Gastrocnemius medialis (tissue), 4 donors: ENCODE measurements around the gene RARG. TPM values are rescaled to one million over a fixed set of nuclear protein-coding genes. Genes with fewer than 3 reads are reported as not detected.
A peak's percentile ranks its signal among the peaks of the same experiment; 100 is the strongest.

Experiments
- ATAC-seq, 2 donors: fragments of 150-250 bp; one replicate each; pipeline ENCODE4 v1.9.1; 2016
- DNase-seq, 2 donors: peaks; one replicate each; pipeline ENCODE4 v3.0.0-alpha.2; 2019
- H3K27ac ChIP-seq, 4 donors: fragments of 200-600 bp; sonication (generic); 1 replicate in 1 of 4; 2 replicates in 3 of 4; pipeline ENCODE4 v1.5.1; 2016 to 2018; ENCODE audit warnings: mild to moderate bottlenecking in 2 of 4, moderate library complexity in 1 of 4
- H3K27me3 ChIP-seq, 3 donors: fragments of 200-600 bp; sonication (generic) in 2 of 3; 1 replicate in 1 of 3; 2 replicates in 2 of 3; pipeline versions ENCODE4 v1.5.1 to v1.6.0; 2016 to 2019; ENCODE audit warnings: mild to moderate bottlenecking in 1 of 3, moderate library complexity in 1 of 3
- H3K36me3 ChIP-seq, 2 donors: fragments of 200-600 bp; sonication (generic) in 1 of 2; one replicate each; pipeline ENCODE4 v1.5.1; 2017 to 2018
- H3K4me1 ChIP-seq, 2 donors: fragments of 200-600 bp; sonication (generic) in 1 of 2; one replicate each; pipeline ENCODE4 v1.5.1; 2016 to 2017; ENCODE audit warnings: mild to moderate bottlenecking in 2 of 2
- H3K4me3 ChIP-seq, 4 donors: fragments of 200-600 bp; sonication (generic) in 3 of 4; 1 replicate in 1 of 4; 2 replicates in 3 of 4; pipeline ENCODE4 v1.5.1; 2016 to 2019; ENCODE audit warnings: mild to moderate bottlenecking in 2 of 4
- H3K9me3 ChIP-seq, 3 donors: fragments of 200-600 bp; sonication (generic) in 2 of 3; 1 replicate in 1 of 3; 2 replicates in 2 of 3; pipeline ENCODE4 v1.5.1; 2016 to 2019
- CTCF ChIP-seq, 5 experiments: fragments of 450-650 bp in 3 of 5; fragments of 200-600 bp in 2 of 5; sonication (generic) in 2 of 5; IDR thresholded peaks in 4 of 5; conservative IDR thresholded peaks in 1 of 5; 1 replicate in 4 of 5; 2 replicates in 1 of 5; pipeline ENCODE4 v1.5.1; 2016 to 2019; ENCODE audit warnings: antibody characterized with exemption in 5 of 5, mild to moderate bottlenecking in 3 of 5, moderate library complexity in 3 of 5
- POLR2A ChIP-seq, 2 donors: fragments of 450-650 bp; IDR thresholded peaks; one replicate each; pipeline ENCODE4 v1.6.1; 2017; ENCODE audit warnings: antibody characterized with exemption in 2 of 2, mild to moderate bottlenecking in 2 of 2, moderate library complexity in 2 of 2
- in situ Hi-C, 4 donors: fragments of 200-750 bp; cut with MboI; loops; one replicate each; pipeline versions ENCODE4 v1.15.0 to v1.8.0; 2017; ENCODE audit warnings: low sequenced_read_pairs in 4 of 4
- intact Hi-C: fragments of 100-400 bp; cut with DNase I; formaldehyde crosslinking; loops from one replicate; pipeline ENCODE4 v1.15.1; 2023; ENCODE audit warnings: low total_unique reads
- total RNA-seq, 4 donors: library from RNA; depleted of rRNA; stranded (reverse); fragments of >200 nt; gene quantifications; one replicate each; pipeline versions ENCODE4 v1.1.0 to v1.2.3, GENCODE V29; 2016

Gene RARG
- total RNA-seq, 4 donors from 2014 or later: 4.2 to 5.8 (median 4.9) TPM

DNA sequence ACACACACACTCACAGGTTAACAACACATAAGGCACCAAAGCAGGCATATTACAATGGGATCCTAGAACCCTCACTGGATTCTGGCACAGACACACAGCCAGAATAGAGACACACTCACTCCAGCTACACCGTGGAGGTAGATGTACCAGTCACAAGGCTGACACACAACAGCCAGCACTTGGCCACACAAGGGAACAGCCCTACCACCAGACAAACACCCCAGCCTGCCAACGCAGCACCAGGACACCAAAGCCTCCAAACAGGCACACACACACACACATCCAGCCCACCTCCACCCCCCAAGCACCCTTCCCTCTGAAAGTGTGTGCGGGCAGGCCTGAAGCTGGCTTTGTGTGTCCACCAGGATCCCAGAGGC, 14.1 kb downstream of the RARG start:
- no peak for TF ChIP-seq POLR2A (IDR thresholded peaks at IDR 0.05)
- no peak for TF ChIP-seq CTCF (IDR thresholded peaks at IDR 0.05 in 4 of 5, conservative IDR thresholded peaks at IDR 0.05 in 1 of 5)
- Histone ChIP-seq H3K27ac (peak overlapping the region; percentile 98 to 100 (median 98)), H3K36me3 (no peaks in the 10 kb centered on the region), H3K9me3 (no peaks in the 10 kb centered on the region), H3K27me3 (no peaks in the 10 kb centered on the region), H3K4me1 (peaks cover 52 to 61% of the 10 kb centered on the region in 2 donors), H3K4me3 (peak overlapping the region; percentile 74 to 83 (median 75))
- ATAC-seq: no peak
- intact Hi-C loops: loop anchor here (5.0 kb wide), 1 partner anchor 284 kb away; the partner anchor contains the start of gene TARBP2
- DNase-seq: no peak
- in situ Hi-C loops: loop anchor here in 2 of 4 donors (10.0 kb wide), 2 partner anchors 67 to 127 kb away; no protein-coding TSS in a partner anchor

- DNase-seq (peak in 1 of 2 donors; percentile 51), ATAC-seq (no peak)
- Histone ChIP-seq H3K27me3 (no peaks in the 10 kb centered on the region), H3K4me1 (peaks cover 49 to 57% of the 10 kb centered on the region in 2 donors), H3K4me3 (peak overlapping the region in 1 of 4 donors; percentile 83), H3K27ac (peak overlapping the region; percentile 98 to 100 (median 98)), H3K36me3 (no peaks in the 10 kb centered on the region), H3K9me3 (no peaks in the 10 kb centered on the region)
- intact Hi-C loops (loop anchor here (5.0 kb wide), 1 partner anchor 285 kb away; the partner anchor contains the start of gene TARBP2), in situ Hi-C loops (loop anchor here in 2 of 4 donors (10.0 kb wide), 2 partner anchors 68 to 128 kb away; no protein-coding TSS in a partner anchor)
- no peak for TF ChIP-seq POLR2A (IDR thresholded peaks at IDR 0.05)
- TF ChIP-seq CTCF (IDR thresholded peaks at IDR 0.05 in 4 of 5, conservative IDR thresholded peaks at IDR 0.05 in 1 of 5): no peak
Observed at GRCh38 chr12:53217051-53217930, 14.7 kb downstream of the RARG start.

GRCh38 chr12:53215497-53215896, 16.5 kb downstream of the RARG start:
- TF ChIP-seq POLR2A (IDR thresholded peaks at IDR 0.05): no peak
- TF ChIP-seq CTCF (IDR thresholded peaks at IDR 0.05 in 4 of 5, conservative IDR thresholded peaks at IDR 0.05 in 1 of 5): no peak
- in situ Hi-C loops (loop anchor here in 2 of 4 donors (10.0 kb wide), 2 partner anchors 69 to 129 kb away; no protein-coding TSS in a partner anchor), intact Hi-C loops (loop anchor here (5.0 kb wide), 1 partner anchor 287 kb away; the partner anchor contains the start of gene TARBP2)
- Histone ChIP-seq H3K4me1 (peaks cover 46 to 48% of the 10 kb centered on the region in 2 donors), H3K27ac (peak overlapping the region; percentile 68 to 100 (median 98)), H3K9me3 (no peaks in the 10 kb centered on the region), H3K36me3 (peaks cover 0 to 11% of the 10 kb centered on the region in 2 donors), H3K4me3 (no peak overlapping the region), H3K27me3 (no peaks in the 10 kb centered on the region)
- ATAC-seq (no peak), DNase-seq (no peak)

GRCh38 chr12:53214687-53215455, 17.1 kb downstream of the RARG start:
- Histone ChIP-seq H3K4me1 (peaks cover 43 to 46% of the 10 kb centered on the region in 2 donors), H3K4me3 (no peak overlapping the region), H3K27ac (peak overlapping the region; percentile 68 to 100 (median 98)), H3K9me3 (no peaks in the 10 kb centered on the region), H3K27me3 (no peaks in the 10 kb centered on the region), H3K36me3 (peaks cover 0 to 11% of the 10 kb centered on the region in 2 donors)
- DNase-seq (no peak), ATAC-seq (no peak)
- intact Hi-C loops (loop anchor here (5.0 kb wide), 1 partner anchor 287 kb away; the partner anchor contains the start of gene TARBP2), in situ Hi-C loops (loop anchor here (5.0 to 10.0 kb wide), 4 partner anchors 67 to 130 kb away; no protein-coding TSS in a partner anchor)
- TF ChIP-seq POLR2A (IDR thresholded peaks at IDR 0.05): no peak
- TF ChIP-seq CTCF (IDR thresholded peaks at IDR 0.05 in 4 of 5, conservative IDR thresholded peaks at IDR 0.05 in 1 of 5): no peak
